Fibroblast of skin of right biceps (primary cell): ENCODE results near the gene SIT1.
"Not testable (repeated sequence)": the region's sequence is repeated elsewhere in the genome, so short reads cannot be mapped to it uniquely, and the experiment has no call there.

Experiments used
- DNase-seq: peaks from one replicate; pipeline ENCODE4 v3.0.0-alpha.2; 2013

The SIT1 gene

DNA sequence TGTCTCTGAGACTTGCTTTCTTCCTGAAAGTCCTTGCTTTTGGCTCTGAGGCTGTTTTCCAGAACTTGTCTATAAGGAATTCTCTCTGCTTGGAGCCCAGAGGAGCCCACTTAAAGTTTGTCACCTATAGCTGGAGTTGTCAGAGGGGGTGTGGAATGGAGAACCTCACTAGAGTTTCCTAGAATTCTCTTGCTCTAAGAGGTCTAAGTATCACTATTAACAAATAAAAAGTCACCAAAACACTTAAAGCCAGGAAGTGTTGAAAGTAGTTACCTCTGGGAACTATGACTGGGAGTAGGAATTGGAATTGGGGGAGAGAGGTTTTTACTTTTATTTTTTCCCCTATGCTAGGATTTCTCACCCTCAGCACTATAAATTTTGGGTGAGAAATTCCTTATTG, 15.0 kb downstream of the SIT1 start:
- no peak for DNase-seq

DNA sequence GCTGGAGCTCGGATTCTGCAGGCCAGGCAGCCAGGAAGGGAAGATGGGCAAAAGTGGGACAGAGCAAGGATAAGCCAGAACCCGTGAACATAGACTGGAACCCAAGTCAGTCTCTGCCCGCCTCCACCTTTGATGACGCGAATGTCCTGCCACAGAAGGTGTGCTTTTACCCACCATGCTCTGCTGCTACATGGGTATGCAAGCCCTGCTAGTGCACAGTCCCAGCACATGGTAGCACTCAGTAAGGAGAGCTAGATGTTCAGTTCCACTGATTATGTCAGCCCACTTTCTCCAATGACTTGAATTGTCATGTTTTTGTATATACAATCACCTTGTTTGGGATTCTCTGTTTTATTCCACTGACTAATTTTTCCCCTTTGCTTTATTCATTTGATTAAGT, 21.1 kb downstream of the SIT1 start:
- DNase-seq = no peak

GRCh38 chr9:35628389-35628991, 22.2 kb downstream of the SIT1 start:
- DNase-seq = no peak

GRCh38 chr9:35627575-35627974, 23.2 kb downstream of the SIT1 start:
- DNase-seq = no peak

GRCh38 chr9:35619800-35620158, 31.0 kb downstream of the SIT1 start:
- DNase-seq = no peak

DNA sequence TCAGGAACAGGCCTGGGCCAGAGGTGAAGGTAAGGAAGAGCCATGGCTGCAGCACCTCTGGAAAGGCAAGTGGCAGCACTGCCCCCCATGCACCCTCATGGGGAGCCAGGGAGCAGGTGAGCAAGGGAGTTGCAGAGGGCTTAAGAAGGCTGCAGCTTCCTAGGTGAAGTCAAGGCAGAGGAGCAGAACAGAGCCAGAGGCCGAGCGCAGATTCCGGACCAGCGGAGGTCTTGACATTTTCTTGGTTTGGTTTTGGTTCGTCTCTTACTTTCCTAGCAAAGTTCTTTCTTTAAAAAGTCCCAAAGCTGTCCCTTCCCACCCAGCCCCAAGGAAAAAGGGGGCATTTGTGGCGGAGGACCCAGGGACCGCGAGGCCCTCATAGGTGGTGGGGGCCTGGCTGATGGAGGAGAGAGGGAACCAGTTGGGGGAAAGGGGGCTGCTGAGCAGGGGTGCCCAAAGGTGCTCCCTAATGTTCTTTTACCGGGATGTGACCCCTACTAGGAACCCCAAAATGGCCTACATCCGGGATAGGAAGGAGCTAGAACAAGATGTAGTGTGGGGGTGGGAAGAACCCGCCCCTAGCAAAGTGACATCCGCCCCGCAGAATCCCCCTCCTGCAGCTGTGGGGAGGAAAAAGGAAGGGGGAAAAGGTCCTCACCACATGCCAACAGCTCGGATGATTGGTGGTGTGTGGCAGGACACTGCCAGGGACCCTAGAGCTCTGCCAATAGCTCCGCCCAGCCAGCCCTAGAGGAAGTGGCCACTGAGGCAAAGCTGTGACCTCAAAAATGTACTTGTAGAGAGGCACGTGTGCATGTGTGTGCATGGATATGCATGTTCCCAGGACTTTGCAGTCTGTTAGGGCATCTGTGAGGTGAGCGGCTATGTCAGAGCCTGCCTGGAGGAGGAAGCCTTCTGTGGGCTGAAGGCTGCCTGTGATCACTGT, 31.6 kb downstream of the SIT1 start:
- no peak for DNase-seq

DNA sequence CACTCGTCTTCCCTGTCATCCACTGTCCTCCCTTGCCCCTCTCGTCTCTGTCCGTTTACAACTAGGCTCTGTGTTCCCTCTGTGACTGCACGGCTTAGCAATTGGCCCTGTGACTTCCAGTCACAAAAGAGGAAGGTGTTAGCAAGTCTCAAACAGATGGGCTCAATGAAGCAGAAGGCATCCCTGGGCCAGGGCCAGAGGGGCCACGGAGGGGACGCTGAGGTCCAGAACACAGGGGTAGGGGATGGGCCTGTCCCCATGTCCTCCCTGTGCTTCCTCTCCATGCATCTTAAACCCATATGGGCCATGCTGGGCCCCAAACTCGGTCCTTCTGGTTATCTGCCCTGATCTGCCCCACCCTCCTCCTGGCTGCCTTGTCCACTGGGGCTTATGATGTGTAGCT, 32.4 kb downstream of the SIT1 start, which contains the start of gene CD72:
CD72 (minus strand) TSS at position 89 of the 403 bp plus-strand sequence. CDS start 110 bp downstream, outside the sequence.
- DNase-seq = no peak

GRCh38 chr9:35617548-35617947, 33.2 kb downstream of the SIT1 start:
- DNase-seq = no peak

DNA sequence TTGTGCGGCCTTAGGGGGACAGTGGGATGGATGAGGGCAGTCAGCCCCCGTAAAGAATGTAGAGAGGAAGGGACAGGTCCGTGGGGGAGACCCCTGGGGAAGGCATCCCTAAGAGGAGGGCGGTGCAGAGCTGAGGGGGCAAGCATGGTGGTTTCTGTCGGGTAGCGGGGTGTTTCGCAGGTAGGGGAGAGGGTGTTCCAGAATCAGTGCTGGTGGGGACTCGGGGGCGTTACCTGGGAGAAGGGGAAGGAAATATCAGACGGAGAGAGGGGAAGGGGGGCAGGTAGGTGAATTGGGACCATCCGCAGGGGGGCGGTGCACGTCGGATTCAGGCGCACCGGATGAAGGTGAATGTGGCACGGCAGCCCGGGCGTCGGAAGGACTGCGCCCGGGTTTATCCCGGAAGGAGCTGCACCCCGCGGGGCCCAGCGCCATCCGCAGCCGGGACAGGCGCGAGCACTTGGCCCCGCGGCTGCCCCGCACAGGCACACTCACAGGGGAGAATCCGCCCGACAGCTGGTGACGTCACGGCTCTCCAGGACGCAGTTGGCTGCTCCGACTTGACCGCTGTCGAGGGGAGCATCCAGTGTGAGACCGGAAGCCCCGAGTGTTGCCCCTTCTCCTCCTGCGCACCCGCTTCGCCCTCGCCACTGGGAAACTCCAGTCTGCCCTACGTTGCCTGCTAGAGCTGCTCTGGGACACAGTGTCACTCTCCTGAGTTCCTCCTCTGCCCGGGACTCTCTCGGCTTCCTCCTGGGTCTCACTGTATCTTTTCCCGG, 33.9 kb downstream of the SIT1 start:
- peak; percentile 55 for DNase-seq

DNA sequence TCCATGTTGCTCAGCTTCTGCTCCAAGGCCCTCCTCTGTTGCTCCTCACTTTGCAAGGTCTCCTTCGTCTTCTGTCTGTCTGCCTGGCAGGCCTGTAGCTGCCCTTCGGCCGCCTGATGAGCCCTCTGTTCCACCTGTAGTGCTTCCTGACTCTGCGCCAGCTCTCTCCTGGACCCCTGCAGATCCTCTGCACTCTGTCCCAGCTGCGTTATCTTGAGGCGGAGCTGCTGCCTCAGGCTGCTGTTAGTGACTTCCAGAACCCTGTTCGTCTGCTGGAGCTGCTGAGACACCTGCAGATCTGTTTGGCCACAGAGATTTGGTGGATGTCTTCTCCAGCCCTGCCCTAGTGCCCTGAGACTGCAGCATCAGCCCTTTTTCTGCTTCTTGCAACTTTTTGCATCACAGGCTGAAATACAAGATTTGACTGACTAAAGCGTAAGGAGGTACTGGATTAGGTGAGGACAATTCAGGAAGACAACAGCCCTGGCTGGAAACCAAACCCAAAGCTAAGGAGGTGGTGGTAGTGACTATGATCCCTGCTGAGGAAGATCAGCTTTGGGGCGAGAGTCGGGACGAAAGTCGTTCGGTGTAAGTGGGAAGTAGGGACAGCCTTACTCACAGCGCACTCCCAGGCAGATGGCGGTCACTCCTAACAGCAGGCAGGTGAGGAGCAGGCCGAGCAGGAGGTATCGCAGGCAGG, 34.6 kb downstream of the SIT1 start:
- DNase-seq = no peak

DNA sequence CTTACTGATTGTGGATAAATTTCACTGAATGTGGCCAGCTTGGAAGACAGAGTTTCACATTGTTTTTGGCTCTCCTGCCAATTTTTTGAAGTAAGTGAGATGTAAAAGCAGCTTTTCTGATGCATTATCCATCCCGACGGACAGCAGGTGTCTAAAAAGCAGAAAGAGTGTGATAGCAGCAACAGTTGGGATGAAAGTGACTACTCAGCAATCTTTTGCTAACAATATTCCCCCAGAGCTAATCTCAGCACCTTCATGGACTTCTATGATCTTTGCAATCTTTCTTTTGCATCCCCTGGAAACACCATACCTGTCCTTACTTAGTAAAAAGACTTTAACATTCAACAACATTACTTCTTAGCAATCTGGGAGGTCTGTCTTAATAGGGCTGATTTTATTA, 37.9 kb downstream of the SIT1 start:
- DNase-seq = no peak

DNA sequence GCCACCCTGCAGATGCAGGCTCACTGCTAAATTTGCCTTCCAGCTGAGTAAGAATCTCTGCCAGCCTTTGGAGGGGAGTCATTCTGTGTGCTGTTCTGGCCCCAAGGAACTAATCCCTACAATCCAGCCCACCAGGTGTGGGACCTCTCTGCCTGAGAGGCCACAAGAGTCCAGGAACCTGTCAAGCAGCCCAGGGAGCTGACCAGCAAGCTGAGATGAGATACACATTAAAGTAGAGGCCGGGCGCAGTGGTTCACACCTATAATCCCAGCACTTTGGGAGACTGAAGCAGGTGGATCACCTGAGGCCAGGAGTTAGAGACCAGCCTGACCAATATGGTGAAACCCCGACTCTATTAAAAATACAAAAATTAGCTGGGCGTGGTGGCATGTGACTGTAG, 38.7 kb downstream of the SIT1 start:
- DNase-seq = not testable (repeated sequence)

- peak; percentile 41 for DNase-seq
Observed at GRCh38 chr9:35611230-35611797, 39.4 kb downstream of the SIT1 start.

DNA sequence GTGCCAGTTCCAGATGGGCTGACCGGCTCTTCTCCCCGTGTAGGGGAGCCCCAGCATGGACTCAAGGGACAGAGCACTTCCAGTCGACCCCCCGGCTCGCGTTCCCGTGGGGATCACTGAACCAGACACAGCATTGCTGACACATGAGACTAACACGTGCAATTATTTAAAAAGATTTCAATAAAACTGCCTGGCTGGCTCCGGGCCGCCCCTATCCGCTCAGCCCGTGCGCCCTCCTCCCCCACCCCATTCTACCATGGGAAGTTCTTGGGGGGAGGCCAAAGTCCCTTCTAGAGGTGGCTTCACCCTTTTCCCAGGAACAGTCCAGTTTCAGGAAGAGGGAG, 40.9 kb downstream of the SIT1 start:
- no peak for DNase-seq

DNA sequence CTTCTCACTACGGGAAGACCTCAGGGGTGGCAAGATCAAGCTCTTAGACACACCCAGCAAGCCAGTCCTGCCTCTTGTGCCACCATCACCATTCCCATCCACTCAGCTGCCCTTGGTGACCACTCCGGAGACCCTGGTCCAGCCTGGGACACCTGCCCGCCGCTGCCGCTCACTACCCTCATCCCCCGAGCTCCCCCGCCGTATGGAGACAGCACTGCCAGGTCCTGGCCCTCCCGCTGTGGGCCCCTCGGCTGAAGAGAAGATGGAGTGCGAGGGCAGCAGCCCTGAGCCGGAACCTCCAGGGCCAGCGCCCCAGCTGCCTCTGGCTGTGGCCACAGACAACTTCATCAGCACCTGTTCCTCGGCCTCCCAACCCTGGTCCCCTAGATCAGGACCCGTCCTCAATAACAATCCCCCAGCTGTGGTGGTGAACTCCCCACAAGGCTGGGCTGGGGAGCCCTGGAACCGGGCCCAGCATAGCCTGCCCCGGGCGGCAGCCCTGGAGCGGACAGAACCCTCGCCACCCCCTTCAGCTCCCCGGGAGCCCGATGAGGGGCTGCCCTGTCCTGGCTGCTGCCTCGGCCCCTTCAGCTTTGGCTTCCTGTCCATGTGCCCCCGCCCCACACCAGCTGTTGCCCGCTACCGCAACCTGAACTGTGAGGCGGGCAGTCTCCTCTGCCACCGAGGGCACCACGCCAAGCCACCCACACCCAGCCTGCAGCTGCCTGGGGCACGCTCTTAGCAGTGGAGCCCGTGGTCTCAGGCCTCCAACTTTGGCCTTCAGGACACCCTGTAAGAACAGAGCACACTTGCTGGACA, 41.5 kb downstream of the SIT1 start:
- no peak for DNase-seq

DNA sequence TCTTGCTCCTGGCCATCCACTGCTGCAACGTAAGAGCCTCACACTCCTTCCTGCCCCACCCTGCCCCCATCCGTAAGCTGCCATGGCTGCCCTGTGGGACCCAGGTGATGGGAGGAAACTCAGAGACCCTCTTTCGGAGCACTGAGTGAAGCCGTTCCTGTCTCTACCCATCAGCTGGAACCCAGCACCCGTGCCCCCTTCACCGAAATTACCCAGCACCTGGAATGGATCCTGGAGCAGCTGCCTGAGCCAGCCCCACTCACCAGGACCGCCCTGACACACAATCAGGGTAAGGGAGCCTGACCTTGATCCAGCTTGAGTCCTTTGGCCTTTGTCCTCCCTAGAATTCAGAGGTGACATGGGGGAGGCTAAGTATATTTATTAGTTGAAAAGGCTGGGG, 42.5 kb downstream of the SIT1 start:
- DNase-seq = no peak

- DNase-seq = no peak
Observed at GRCh38 chr9:35606726-35607125, 44.0 kb downstream of the SIT1 start.

GRCh38 chr9:35606138-35606504, 44.6 kb downstream of the SIT1 start:
- DNase-seq = no peak

DNA sequence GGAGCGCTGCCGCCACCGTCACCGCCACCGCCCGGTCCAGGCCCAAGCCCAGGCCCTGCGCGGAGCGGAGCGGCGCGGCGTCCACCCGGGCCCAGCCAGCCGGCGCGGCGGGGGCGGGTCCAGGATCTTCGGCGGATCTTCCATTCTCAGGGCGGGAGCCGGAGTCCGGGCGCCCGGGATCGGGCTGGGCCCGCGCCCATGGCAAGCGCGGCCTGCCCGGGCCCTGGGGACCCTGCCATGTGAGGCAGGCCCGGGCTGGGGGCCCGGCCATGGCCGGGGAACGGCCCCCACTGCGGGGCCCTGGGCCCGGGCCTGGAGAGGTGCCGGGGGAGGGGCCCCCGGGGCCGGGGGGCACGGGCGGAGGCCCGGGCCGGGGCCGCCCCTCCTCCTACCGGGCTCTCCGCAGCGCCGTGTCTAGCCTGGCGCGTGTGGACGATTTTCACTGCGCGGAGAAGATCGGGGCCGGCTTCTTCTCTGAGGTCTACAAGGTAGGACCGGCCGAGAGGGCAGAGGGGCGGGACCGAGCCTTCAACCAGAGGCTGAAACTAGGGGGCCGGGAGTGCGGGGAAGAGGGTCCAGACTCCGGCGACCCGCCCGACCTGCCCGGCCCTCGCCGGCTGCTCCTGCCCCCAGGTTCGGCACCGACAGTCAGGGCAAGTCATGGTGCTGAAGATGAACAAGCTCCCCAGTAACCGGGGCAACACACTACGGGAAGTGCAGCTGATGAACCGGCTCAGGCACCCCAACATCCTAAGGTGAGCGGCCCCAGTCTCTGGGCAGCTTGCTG, 45.2 kb downstream of the SIT1 start:
- DNase-seq = no peak

DNA sequence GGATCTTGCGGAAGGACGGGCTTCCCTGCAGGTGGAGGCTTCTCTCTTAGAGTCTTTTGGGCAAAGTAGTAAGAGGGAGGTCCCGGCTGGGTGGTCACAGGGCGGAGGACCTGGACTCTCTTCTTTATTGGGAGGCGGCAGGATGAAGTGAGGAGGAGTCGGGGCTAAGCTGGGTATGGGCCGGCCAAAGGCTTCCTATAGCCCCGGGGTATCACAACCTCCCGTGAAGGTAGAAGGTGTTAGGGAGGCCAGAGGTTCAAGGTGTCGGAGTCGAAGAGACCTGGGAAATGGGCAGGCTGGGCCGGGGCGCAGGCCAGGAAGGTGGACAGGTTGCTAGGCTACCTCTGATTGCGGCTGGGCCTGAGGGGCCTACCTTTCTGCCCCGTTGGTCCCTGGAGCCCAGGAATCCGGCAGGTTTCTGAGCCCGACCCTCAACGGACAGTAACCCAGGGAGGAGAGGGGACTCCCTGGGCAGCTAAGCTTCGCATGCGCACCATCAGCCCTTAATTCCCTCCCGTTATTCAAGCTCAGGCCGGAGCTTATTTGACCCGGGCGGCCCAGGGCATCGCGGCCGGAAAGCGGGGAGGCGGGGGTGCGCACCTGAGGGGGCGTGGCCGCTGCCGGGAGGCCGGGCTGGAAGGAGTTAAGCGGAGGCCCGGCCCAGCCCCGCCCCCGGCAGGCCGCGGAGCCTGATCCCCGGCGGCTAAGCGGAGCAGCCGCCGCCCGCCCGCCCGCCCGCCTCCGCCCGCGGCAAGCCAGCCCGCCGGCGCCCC, 46.0 kb downstream of the SIT1 start, which contains the start of gene TESK1:
TESK1 (plus strand) TSS at position 685 of the 773 bp plus-strand sequence. CDS start 358 bp downstream, outside the sequence.
- peak; percentile 60 for DNase-seq
